ENCODE data around the gene NLRP8. TPM values are rescaled to one million over a fixed set of nuclear protein-coding genes. Genes with fewer than 3 reads are reported as not detected.

The NLRP8 gene
- total RNA-seq, 1 experiment from 2014 or later: not detected

DNA sequence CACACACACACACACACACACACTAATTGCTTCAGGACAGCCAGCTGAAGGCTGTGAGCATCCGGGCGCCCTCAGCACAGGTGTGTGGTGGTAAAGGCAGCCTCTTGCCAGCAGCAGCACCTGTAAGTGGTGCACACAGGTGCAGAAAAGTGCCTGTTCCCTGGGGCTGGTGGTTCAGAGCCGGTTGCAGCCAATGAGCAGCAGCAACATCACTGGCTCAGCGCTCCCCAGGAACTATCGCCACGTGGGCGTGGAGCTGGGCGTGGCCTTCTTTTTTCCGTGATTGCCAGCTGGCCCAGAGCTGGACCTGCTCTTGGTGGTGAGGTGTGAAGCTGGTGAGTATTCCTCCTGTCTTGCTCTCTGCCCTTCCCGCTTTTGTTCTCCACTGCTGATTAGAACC lies 38.9 kb downstream of the NLRP8 start, which contains the start of gene NLRP5:
NLRP5 (plus strand) TSS at position 289 of the 400 bp plus-strand sequence.
- peaks cover 39% of the 10 kb centered on the region for H3K27me3 ChIP-seq (ENCODE audit: low read length)
- no peaks in the 10 kb centered on the region for H3K9me2 ChIP-seq (replicated peaks; ENCODE audit: low read length)
- no peak within 1 kb of the TSS for H3K27ac ChIP-seq (ENCODE audit: low read length)
- intact Hi-C loops (cut with micrococcal nuclease): no loop called here
- no peaks in the 10 kb centered on the region for H3F3A ChIP-seq (ENCODE audit: low read length, unreplicated experiment)
- no peaks in the 10 kb centered on the region for H3K4me1 ChIP-seq (ENCODE audit: insufficient read depth, low read length)
- H3K4me3 ChIP-seq (ENCODE audit: low read length): no peak within 1 kb of the TSS
- H4K20me1 ChIP-seq (ENCODE audit: low read length): no peaks in the 10 kb centered on the region
- H3K9ac ChIP-seq (ENCODE audit: low read length): no peak within 1 kb of the TSS
- DNase-seq: no peak
- no TSS peak for BruUV-seq (replicated peaks)
- no peaks in the 10 kb centered on the region for H3K36me3 ChIP-seq (ENCODE audit: low read depth, low read length)
- CTCF ChIA-PET: no interaction called here
- no peak within 1 kb of the TSS for H3K4me2 ChIP-seq (ENCODE audit: low read length)
- H3K79me2 ChIP-seq (ENCODE audit: low read length): no peaks in the 10 kb centered on the region
- no peaks in the 10 kb centered on the region for H3K9me3 ChIP-seq (ENCODE audit: low read length)
- ATAC-seq: no peak
- POLR2A ChIA-PET (ENCODE audit: unreplicated experiment): no interaction called here
- no peak within 1 kb of the TSS for H2AFZ ChIP-seq (ENCODE audit: low read length)
- TF ChIP-seq EZH2 (IDR thresholded peaks at IDR 0.05; ENCODE audit: low read length, unreplicated experiment): no peak
- TF ChIP-seq EZH2phosphoT487 (IDR thresholded peaks at IDR 0.05; ENCODE audit: borderline replicate concordance, low read length): no peak
- TF ChIP-seq, protein P1, sequence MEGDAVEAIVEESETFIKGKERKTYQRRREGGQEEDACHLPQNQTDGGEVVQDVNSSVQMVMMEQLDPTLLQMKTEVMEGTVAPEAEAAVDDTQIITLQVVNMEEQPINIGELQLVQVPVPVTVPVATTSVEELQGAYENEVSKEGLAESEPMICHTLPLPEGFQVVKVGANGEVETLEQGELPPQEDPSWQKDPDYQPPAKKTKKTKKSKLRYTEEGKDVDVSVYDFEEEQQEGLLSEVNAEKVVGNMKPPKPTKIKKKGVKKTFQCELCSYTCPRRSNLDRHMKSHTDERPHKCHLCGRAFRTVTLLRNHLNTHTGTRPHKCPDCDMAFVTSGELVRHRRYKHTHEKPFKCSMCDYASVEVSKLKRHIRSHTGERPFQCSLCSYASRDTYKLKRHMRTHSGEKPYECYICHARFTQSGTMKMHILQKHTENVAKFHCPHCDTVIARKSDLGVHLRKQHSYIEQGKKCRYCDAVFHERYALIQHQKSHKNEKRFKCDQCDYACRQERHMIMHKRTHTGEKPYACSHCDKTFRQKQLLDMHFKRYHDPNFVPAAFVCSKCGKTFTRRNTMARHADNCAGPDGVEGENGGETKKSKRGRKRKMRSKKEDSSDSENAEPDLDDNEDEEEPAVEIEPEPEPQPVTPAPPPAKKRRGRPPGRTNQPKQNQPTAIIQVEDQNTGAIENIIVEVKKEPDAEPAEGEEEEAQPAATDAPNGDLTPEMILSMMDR (conservative IDR thresholded peaks at IDR 0.05; ENCODE audit: low read depth, low read length): no peak

DNA sequence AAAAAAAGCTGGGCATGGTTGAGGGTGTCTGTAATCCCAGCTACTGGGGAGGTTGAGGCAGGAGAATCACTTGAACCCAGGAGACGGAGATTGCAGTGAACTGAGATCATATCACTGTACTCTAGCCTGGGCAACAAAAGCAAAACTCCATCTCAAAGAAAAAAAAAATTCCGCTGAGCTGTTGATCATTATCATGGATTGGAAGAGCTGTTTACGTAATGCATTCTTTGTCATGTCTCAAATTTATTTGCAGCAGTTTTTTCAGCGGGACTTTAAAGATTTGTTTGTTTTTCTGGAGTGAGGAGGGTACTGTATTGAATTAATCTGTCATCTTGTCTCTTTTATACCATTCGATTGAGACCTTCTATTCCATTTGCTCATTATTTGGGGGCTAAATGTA lies 43.2 kb downstream of the NLRP8 start:
- H3K9me2 ChIP-seq (replicated peaks; ENCODE audit: low read length): no peaks in the 10 kb centered on the region
- peaks cover 61% of the 10 kb centered on the region for H3K27me3 ChIP-seq (ENCODE audit: low read length)
- H3K27ac ChIP-seq (ENCODE audit: low read length): no peak overlapping the region
- no peak overlapping the region for H3K4me2 ChIP-seq (ENCODE audit: low read length)
- DNase-seq (no peak), ATAC-seq (no peak)
- no peak overlapping the region for H3K4me3 ChIP-seq (ENCODE audit: low read length)
- no peak overlapping the region for H3K9ac ChIP-seq (ENCODE audit: low read length)
- no peaks in the 10 kb centered on the region for H4K20me1 ChIP-seq (ENCODE audit: low read length)
- BruUV-seq (replicated peaks): no TSS peak
- H3F3A ChIP-seq (ENCODE audit: low read length, unreplicated experiment): no peaks in the 10 kb centered on the region
- POLR2A ChIA-PET (ENCODE audit: unreplicated experiment): no interaction called here
- TF ChIP-seq EZH2 (IDR thresholded peaks at IDR 0.05; ENCODE audit: low read length, unreplicated experiment) (no peak), EZH2phosphoT487 (IDR thresholded peaks at IDR 0.05; ENCODE audit: borderline replicate concordance, low read length) (no peak)
- TF ChIP-seq, protein P1 (conservative IDR thresholded peaks at IDR 0.05; ENCODE audit: low read depth, low read length): no peak
- H2AFZ ChIP-seq (ENCODE audit: low read length): no peak overlapping the region
- H3K36me3 ChIP-seq (ENCODE audit: low read depth, low read length): no peaks in the 10 kb centered on the region
- CTCF ChIA-PET: no interaction called here
- H3K79me2 ChIP-seq (ENCODE audit: low read length): no peaks in the 10 kb centered on the region
- intact Hi-C loops (cut with micrococcal nuclease): no loop called here
- no peaks in the 10 kb centered on the region for H3K9me3 ChIP-seq (ENCODE audit: low read length)
- H3K4me1 ChIP-seq (ENCODE audit: insufficient read depth, low read length): no peaks in the 10 kb centered on the region

DNA sequence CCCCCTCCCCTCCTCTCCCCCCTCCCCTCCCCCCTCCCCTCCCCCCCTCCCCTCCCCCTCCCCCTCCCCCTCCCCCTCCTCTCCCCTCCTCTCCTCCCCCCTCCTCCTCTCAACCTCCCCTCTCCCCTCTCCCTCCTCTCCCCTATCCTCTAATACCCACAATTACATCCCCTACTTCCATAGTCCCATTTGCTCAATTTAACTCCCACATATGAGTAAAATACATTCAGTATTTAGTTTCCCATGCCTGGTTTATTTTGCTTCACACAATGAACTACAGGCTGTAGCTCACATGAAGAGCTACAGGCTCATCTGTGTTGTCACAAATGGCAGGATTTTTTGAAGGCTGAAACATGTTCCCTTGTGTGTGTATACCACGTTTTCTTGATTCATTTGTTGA lies 45.9 kb downstream of the NLRP8 start:
- Histone ChIP-seq H3F3A (ENCODE audit: low read length, unreplicated experiment) (no peaks in the 10 kb centered on the region), H3K36me3 (ENCODE audit: low read depth, low read length) (no peaks in the 10 kb centered on the region)

More for the DNA sequence above, 45.9 kb downstream of the NLRP8 start:
- ChIA-PET POLR2A (ENCODE audit: unreplicated experiment) (no interaction called here), CTCF (no interaction called here)
- no peak for ATAC-seq
- TF ChIP-seq, protein P1 (conservative IDR thresholded peaks at IDR 0.05; ENCODE audit: low read depth, low read length): no peak
- TF ChIP-seq EZH2 (IDR thresholded peaks at IDR 0.05; ENCODE audit: low read length, unreplicated experiment) (no peak), EZH2phosphoT487 (IDR thresholded peaks at IDR 0.05; ENCODE audit: borderline replicate concordance, low read length) (no peak)
- Histone ChIP-seq H3K9me2 (replicated peaks; ENCODE audit: low read length) (no peaks in the 10 kb centered on the region), H3K9ac (ENCODE audit: low read length) (no peak overlapping the region), H3K4me1 (ENCODE audit: insufficient read depth, low read length) (no peaks in the 10 kb centered on the region), H3K9me3 (ENCODE audit: low read length) (no peaks in the 10 kb centered on the region), H2AFZ (ENCODE audit: low read length) (no peak overlapping the region), H3K27me3 (ENCODE audit: low read length) (peaks cover 43% of the 10 kb centered on the region), H3K4me2 (ENCODE audit: low read length) (no peak overlapping the region), H4K20me1 (ENCODE audit: low read length) (no peaks in the 10 kb centered on the region), H3K4me3 (ENCODE audit: low read length) (no peak overlapping the region), H3K79me2 (ENCODE audit: low read length) (no peaks in the 10 kb centered on the region), H3K27ac (ENCODE audit: low read length) (no peak overlapping the region)
- BruUV-seq (replicated peaks): no TSS peak
- intact Hi-C loops (cut with micrococcal nuclease): no loop called here
- no peak for DNase-seq

All from PC-3 (cell line).